WTC11 (cell line): Measurements from ENCODE around the gene TTC39B. TPM values are rescaled to one million over a fixed set of nuclear protein-coding genes. Genes with fewer than 3 reads are reported as not detected.

Experiments
- ATAC-seq: fragments of 200-7000 bp; cut with Tn5 transposase; 2 replicates; pipeline ENCODE4 v1.10.0; 2021; ENCODE audit warnings: mild to moderate bottlenecking, moderate library complexity
- CTCF ChIA-PET: fragments of 300-600 bp; sonication (Branson Sonifier 250); formaldehyde crosslinking; loops from one replicate; lab custom pipeline; 2021; ENCODE audit warnings: antibody characterized with exemption; lab: Charles Lee
- POLR2A ChIA-PET: fragments of 350-600 bp; sonication (Branson Sonifier 250); formaldehyde crosslinking; loops from one replicate; lab custom pipeline; 2021; ENCODE audit warnings: antibody characterized with exemption; lab: Charles Lee
- DNase-seq: peaks from one replicate; pipeline ENCODE4 v3.0.0; 2021; ENCODE audit warnings: low spot score
- H3K27ac Mint-ChIP-seq: 2 replicates; pipeline ENCODE4 v1.8.0; 2021; ENCODE audit warnings: mixed read lengths
- H3K27me3 Mint-ChIP-seq: 2 replicates; pipeline ENCODE4 v1.8.0; 2021; ENCODE audit warnings: low read depth, mild to moderate bottlenecking, moderate library complexity, mixed read lengths
- H3K36me3 Mint-ChIP-seq: 2 replicates; pipeline ENCODE4 v1.8.0; 2021; ENCODE audit warnings: mixed read lengths
- H3K4me1 Mint-ChIP-seq: 2 replicates; pipeline ENCODE4 v1.8.0; 2022; ENCODE audit warnings: mixed read lengths
- H3K4me3 Mint-ChIP-seq: 2 replicates; pipeline ENCODE4 v1.8.0; 2021; ENCODE audit warnings: mild to moderate bottlenecking, moderate library complexity, mixed read lengths
- H3K9me3 Mint-ChIP-seq: 2 replicates; pipeline ENCODE4 v1.8.0; 2021; ENCODE audit warnings: mixed read lengths
- ATF1 ChIP-seq: sonication (generic); formaldehyde crosslinking; IDR thresholded peaks from 2 replicates; pipeline ENCODE4 v1.8.1; 2023; ENCODE audit warnings: mild to moderate bottlenecking, moderate library complexity, missing genetic modification reagents
- CBFB ChIP-seq: sonication (generic); formaldehyde crosslinking; IDR thresholded peaks from 2 replicates; pipeline ENCODE4 v1.8.1; 2022; ENCODE audit warnings: mild to moderate bottlenecking, low read depth, missing genetic modification reagents
- EMX1 ChIP-seq: fragments of 250-450 bp; sonication (Bioruptor Pico); IDR thresholded peaks from 2 replicates; pipeline ENCODE4 v1.8.0; 2021; ENCODE audit warnings: mild to moderate bottlenecking
- FOXJ3 ChIP-seq: sonication (generic); formaldehyde crosslinking; IDR thresholded peaks from 2 replicates; pipeline ENCODE4 v1.9.0; 2021; ENCODE audit warnings: missing genetic modification reagents, mild to moderate bottlenecking, borderline replicate concordance
- GTF2I ChIP-seq: fragments of 250-450 bp; sonication (Bioruptor Pico); conservative IDR thresholded peaks from 2 replicates; pipeline ENCODE4 v1.4.0; 2021; ENCODE audit warnings: mild to moderate bottlenecking
- MXD4 ChIP-seq: fragments of 250-450 bp; sonication (Bioruptor Pico); IDR thresholded peaks from 2 replicates; pipeline ENCODE4 v1.8.0; 2021; ENCODE audit warnings: mild to moderate bottlenecking, moderate library complexity, borderline replicate concordance
- NFATC4 ChIP-seq: fragments of 250-450 bp; sonication (Bioruptor Pico); IDR thresholded peaks from 2 replicates; pipeline ENCODE4 v1.9.0; 2021; ENCODE audit warnings: mild to moderate bottlenecking
- ZNF232 ChIP-seq: sonication (generic); formaldehyde crosslinking; IDR thresholded peaks from 2 replicates; pipeline ENCODE4 v1.8.0; 2022; ENCODE audit warnings: mild to moderate bottlenecking, missing genetic modification reagents
- ZNF416 ChIP-seq: fragments of 250-450 bp; sonication (Bioruptor Pico); IDR thresholded peaks from 2 replicates; pipeline ENCODE4 v1.9.0; 2021; ENCODE audit warnings: mild to moderate bottlenecking, inconsistent platforms
- total RNA-seq: library from RNA; stranded (reverse); gene quantifications from 3 replicates; pipeline ENCODE4 v1.2.3, GENCODE V29; 2021
- TF ChIP-seq, protein P1 (sequence below): sonication (generic); formaldehyde crosslinking; IDR thresholded peaks from 2 replicates; pipeline ENCODE4 v1.8.0; 2023; ENCODE audit warnings: missing genetic modification reagents, mild to moderate bottlenecking, borderline replicate concordance
- TF ChIP-seq, protein P2 (sequence below): sonication (generic); formaldehyde crosslinking; IDR thresholded peaks from 2 replicates; pipeline ENCODE4 v1.8.0; 2022; ENCODE audit warnings: mild to moderate bottlenecking, missing genetic modification reagents
- TF ChIP-seq, protein P3 (sequence below): sonication (generic); formaldehyde crosslinking; IDR thresholded peaks from 2 replicates; pipeline ENCODE4 v1.8.0; 2023; ENCODE audit warnings: missing genetic modification reagents
- TF ChIP-seq, protein P4 (sequence below): sonication (generic); formaldehyde crosslinking; IDR thresholded peaks from 2 replicates; pipeline ENCODE4 v1.8.0; 2022; ENCODE audit warnings: mild to moderate bottlenecking, missing genetic modification reagents
- TF ChIP-seq, protein P5 (sequence below): sonication (generic); formaldehyde crosslinking; IDR thresholded peaks from 2 replicates; pipeline ENCODE4 v1.8.1; 2023; ENCODE audit warnings: mild to moderate bottlenecking, missing genetic modification reagents
- TF ChIP-seq, protein P6 (sequence below): sonication (generic); formaldehyde crosslinking; IDR thresholded peaks from 2 replicates; pipeline ENCODE4 v1.8.1; 2023; ENCODE audit warnings: mild to moderate bottlenecking, missing genetic modification reagents, moderate library complexity
- TF ChIP-seq, protein P7 (sequence below): fragments of 250-450 bp; sonication (Bioruptor Pico); IDR thresholded peaks from 2 replicates; pipeline ENCODE4 v1.9.0; 2021; ENCODE audit warnings: mild to moderate bottlenecking
- TF ChIP-seq, protein P8 (sequence below): fragments of 250-450 bp; sonication (Bioruptor Pico); IDR thresholded peaks from 2 replicates; pipeline ENCODE4 v1.9.0; 2021; ENCODE audit warnings: moderate library complexity, mild to moderate bottlenecking, inconsistent platforms, borderline replicate concordance
- TF ChIP-seq, protein P9 (sequence below): fragments of 250-450 bp; sonication (Bioruptor Pico); conservative IDR thresholded peaks from 2 replicates; pipeline ENCODE4 v1.9.0; 2021; ENCODE audit warnings: mild to moderate bottlenecking

Gene TTC39B
- total RNA-seq, 1 experiment from 2014 or later: 12.5 TPM

DNA sequence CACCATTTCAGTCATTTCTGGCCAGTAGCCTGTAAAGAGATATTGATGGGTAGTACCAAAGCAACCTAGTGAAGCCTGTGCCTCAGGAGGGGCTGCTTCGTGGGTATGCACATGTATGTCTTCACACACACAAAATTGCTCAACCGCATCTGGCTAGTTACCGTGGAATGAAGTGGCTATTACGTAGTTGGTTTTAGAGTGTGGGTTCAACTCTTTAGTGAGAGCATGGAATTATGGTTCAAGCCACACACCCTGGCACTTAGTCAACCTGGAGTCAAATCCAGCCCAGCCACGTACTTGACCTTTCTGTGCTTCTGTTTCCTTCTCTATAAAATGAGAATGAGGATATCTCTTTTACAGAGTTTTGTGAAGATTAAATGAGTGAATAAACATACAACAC lies 174.9 kb downstream of the TTC39B start:
- Mint-ChIP-seq H3K27me3 (peaks cover 3% of the 10 kb centered on the region; the same call in 1 of the 2 replicates), H3K36me3 (no peaks in the 10 kb centered on the region), H3K9me3 (peaks cover 13% of the 10 kb centered on the region), H3K27ac (no peak overlapping the region), H3K4me1 (peaks cover 23% of the 10 kb centered on the region), H3K4me3 (no peak overlapping the region)
- TF ChIP-seq, protein P1, sequence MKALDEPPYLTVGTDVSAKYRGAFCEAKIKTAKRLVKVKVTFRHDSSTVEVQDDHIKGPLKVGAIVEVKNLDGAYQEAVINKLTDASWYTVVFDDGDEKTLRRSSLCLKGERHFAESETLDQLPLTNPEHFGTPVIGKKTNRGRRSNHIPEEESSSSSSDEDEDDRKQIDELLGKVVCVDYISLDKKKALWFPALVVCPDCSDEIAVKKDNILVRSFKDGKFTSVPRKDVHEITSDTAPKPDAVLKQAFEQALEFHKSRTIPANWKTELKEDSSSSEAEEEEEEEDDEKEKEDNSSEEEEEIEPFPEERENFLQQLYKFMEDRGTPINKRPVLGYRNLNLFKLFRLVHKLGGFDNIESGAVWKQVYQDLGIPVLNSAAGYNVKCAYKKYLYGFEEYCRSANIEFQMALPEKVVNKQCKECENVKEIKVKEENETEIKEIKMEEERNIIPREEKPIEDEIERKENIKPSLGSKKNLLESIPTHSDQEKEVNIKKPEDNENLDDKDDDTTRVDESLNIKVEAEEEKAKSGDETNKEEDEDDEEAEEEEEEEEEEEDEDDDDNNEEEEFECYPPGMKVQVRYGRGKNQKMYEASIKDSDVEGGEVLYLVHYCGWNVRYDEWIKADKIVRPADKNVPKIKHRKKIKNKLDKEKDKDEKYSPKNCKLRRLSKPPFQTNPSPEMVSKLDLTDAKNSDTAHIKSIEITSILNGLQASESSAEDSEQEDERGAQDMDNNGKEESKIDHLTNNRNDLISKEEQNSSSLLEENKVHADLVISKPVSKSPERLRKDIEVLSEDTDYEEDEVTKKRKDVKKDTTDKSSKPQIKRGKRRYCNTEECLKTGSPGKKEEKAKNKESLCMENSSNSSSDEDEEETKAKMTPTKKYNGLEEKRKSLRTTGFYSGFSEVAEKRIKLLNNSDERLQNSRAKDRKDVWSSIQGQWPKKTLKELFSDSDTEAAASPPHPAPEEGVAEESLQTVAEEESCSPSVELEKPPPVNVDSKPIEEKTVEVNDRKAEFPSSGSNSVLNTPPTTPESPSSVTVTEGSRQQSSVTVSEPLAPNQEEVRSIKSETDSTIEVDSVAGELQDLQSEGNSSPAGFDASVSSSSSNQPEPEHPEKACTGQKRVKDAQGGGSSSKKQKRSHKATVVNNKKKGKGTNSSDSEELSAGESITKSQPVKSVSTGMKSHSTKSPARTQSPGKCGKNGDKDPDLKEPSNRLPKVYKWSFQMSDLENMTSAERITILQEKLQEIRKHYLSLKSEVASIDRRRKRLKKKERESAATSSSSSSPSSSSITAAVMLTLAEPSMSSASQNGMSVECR: no peak
- TF ChIP-seq MXD4 (CRISPR knock-in tag): no peak
- TF ChIP-seq CBFB (CRISPR knock-in tag): no peak
- TF ChIP-seq, protein P2, sequence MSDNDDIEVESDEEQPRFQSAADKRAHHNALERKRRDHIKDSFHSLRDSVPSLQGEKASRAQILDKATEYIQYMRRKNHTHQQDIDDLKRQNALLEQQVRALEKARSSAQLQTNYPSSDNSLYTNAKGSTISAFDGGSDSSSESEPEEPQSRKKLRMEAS (CRISPR knock-in tag): no peak
- no peak for TF ChIP-seq GTF2I (CRISPR knock-in tag)
- TF ChIP-seq, protein P3, sequence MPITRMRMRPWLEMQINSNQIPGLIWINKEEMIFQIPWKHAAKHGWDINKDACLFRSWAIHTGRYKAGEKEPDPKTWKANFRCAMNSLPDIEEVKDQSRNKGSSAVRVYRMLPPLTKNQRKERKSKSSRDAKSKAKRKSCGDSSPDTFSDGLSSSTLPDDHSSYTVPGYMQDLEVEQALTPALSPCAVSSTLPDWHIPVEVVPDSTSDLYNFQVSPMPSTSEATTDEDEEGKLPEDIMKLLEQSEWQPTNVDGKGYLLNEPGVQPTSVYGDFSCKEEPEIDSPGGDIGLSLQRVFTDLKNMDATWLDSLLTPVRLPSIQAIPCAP (CRISPR knock-in tag): no peak
- TF ChIP-seq, protein P4, sequence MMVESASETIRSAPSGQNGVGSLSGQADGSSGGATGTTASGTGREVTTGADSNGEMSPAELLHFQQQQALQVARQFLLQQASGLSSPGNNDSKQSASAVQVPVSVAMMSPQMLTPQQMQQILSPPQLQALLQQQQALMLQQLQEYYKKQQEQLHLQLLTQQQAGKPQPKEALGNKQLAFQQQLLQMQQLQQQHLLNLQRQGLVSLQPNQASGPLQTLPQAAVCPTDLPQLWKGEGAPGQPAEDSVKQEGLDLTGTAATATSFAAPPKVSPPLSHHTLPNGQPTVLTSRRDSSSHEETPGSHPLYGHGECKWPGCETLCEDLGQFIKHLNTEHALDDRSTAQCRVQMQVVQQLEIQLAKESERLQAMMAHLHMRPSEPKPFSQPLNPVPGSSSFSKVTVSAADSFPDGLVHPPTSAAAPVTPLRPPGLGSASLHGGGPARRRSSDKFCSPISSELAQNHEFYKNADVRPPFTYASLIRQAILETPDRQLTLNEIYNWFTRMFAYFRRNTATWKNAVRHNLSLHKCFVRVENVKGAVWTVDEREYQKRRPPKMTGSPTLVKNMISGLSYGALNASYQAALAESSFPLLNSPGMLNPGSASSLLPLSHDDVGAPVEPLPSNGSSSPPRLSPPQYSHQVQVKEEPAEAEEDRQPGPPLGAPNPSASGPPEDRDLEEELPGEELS (CRISPR knock-in tag): no peak
- TF ChIP-seq NFATC4 (CRISPR knock-in tag): no peak
- TF ChIP-seq ZNF232: no peak
- TF ChIP-seq EMX1 (CRISPR knock-in tag): no peak
- TF ChIP-seq ATF1: no peak
- TF ChIP-seq, protein P5, sequence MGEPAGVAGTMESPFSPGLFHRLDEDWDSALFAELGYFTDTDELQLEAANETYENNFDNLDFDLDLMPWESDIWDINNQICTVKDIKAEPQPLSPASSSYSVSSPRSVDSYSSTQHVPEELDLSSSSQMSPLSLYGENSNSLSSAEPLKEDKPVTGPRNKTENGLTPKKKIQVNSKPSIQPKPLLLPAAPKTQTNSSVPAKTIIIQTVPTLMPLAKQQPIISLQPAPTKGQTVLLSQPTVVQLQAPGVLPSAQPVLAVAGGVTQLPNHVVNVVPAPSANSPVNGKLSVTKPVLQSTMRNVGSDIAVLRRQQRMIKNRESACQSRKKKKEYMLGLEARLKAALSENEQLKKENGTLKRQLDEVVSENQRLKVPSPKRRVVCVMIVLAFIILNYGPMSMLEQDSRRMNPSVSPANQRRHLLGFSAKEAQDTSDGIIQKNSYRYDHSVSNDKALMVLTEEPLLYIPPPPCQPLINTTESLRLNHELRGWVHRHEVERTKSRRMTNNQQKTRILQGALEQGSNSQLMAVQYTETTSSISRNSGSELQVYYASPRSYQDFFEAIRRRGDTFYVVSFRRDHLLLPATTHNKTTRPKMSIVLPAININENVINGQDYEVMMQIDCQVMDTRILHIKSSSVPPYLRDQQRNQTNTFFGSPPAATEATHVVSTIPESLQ (CRISPR knock-in tag): no peak
- TF ChIP-seq, protein P6, sequence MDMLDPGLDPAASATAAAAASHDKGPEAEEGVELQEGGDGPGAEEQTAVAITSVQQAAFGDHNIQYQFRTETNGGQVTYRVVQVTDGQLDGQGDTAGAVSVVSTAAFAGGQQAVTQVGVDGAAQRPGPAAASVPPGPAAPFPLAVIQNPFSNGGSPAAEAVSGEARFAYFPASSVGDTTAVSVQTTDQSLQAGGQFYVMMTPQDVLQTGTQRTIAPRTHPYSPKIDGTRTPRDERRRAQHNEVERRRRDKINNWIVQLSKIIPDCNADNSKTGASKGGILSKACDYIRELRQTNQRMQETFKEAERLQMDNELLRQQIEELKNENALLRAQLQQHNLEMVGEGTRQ (CRISPR knock-in tag): no peak
- no peak for TF ChIP-seq FOXJ3 (CRISPR knock-in tag)
- TF ChIP-seq ZNF416 (CRISPR knock-in tag): no peak
- TF ChIP-seq, protein P7, sequence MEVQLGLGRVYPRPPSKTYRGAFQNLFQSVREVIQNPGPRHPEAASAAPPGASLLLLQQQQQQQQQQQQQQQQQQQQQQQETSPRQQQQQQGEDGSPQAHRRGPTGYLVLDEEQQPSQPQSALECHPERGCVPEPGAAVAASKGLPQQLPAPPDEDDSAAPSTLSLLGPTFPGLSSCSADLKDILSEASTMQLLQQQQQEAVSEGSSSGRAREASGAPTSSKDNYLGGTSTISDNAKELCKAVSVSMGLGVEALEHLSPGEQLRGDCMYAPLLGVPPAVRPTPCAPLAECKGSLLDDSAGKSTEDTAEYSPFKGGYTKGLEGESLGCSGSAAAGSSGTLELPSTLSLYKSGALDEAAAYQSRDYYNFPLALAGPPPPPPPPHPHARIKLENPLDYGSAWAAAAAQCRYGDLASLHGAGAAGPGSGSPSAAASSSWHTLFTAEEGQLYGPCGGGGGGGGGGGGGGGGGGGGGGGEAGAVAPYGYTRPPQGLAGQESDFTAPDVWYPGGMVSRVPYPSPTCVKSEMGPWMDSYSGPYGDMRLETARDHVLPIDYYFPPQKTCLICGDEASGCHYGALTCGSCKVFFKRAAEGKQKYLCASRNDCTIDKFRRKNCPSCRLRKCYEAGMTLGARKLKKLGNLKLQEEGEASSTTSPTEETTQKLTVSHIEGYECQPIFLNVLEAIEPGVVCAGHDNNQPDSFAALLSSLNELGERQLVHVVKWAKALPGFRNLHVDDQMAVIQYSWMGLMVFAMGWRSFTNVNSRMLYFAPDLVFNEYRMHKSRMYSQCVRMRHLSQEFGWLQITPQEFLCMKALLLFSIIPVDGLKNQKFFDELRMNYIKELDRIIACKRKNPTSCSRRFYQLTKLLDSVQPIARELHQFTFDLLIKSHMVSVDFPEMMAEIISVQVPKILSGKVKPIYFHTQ: no peak
- TF ChIP-seq, protein P8, sequence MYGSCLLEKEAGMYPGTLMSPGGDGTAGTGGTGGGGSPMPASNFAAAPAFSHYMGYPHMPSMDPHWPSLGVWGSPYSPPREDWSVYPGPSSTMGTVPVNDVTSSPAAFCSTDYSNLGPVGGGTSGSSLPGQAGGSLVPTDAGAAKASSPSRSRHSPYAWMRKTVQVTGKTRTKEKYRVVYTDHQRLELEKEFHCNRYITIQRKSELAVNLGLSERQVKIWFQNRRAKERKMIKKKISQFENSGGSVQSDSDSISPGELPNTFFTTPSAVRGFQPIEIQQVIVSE (CRISPR knock-in tag): no peak
- TF ChIP-seq, protein P9, sequence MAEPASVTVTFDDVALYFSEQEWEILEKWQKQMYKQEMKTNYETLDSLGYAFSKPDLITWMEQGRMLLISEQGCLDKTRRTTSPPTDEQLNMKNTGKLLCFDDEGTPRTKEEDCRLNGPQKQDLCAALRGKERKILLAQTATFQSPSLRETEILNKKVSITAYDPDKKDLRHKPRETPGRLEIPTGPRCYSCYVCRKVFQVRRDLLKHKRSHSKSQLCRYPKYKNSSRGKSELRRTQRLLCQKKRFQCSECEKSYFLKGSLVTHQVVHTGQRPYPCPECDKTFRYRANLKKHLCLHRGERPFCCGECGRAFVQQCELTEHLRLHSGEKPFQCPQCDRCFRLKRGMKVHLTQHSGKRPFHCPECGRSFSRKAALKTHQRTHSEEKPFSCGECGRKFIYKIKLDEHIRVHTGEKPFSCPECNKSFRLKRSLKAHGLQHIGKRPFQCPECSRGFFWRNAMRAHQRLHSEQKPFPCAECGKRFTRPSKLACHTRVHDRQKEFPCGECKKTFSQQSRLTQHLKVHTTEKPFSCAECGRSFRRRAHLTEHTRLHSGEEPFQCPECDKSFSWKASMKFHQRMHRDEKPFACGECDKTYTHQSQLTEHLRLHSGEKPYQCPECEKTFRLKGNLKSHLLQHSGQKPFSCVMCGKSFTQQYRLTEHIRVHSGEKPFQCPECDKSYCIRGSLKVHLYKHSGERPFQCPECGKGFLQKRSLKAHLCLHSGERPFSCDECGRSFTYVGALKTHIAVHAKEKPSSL (CRISPR knock-in tag): no peak
- no peak for ATAC-seq
- no peak for DNase-seq
- POLR2A ChIA-PET: no interaction called here
- CTCF ChIA-PET: no interaction called here
